ENCODE measurements around the gene CHTOP. TPM values are rescaled to one million over a fixed set of nuclear protein-coding genes. Genes with fewer than 3 reads are reported as not detected.

The CHTOP gene
- total RNA-seq, 1 donor from 2014 or later: 114 TPM

- Mint-ChIP-seq H3K27me3 (ENCODE audit: low read depth) (no peaks in the 10 kb centered on the region), H3K36me3 (peaks cover 3% of the 10 kb centered on the region), H3K9me3 (no peaks in the 10 kb centered on the region), H3K4me1 (peaks cover 35% of the 10 kb centered on the region), H3K4me3 (no peak overlapping the region), H3K27ac (peak overlapping the region; percentile 56)
- no peak for TF ChIP-seq CTCF (IDR thresholded peaks at IDR 0.05; ENCODE audit: unreplicated experiment)
- no peak for DNase-seq (ENCODE audit: low spot score in 2 of 2, unreplicated experiment in 2 of 2)
These were observed 3.9 kb upstream of the CHTOP start for GRCh38 chr1:153629971-153630370.

GRCh38 chr1:153630384-153630783, 3.5 kb upstream of the CHTOP start:
- Mint-ChIP-seq H3K27me3 (ENCODE audit: low read depth) (no peaks in the 10 kb centered on the region), H3K4me3 (no peak overlapping the region), H3K9me3 (no peaks in the 10 kb centered on the region), H3K4me1 (peaks cover 32% of the 10 kb centered on the region), H3K36me3 (peaks cover 3% of the 10 kb centered on the region), H3K27ac (peak overlapping the region; percentile 56)
- DNase-seq (ENCODE audit: low spot score in 2 of 2, unreplicated experiment in 2 of 2): no peak
- TF ChIP-seq CTCF (IDR thresholded peaks at IDR 0.05; ENCODE audit: unreplicated experiment): no peak

GRCh38 chr1:153631047-153632022, 2.5 kb upstream of the CHTOP start:
- peaks cover 5% of the 10 kb centered on the region for H3K36me3 Mint-ChIP-seq
- H3K9me3 Mint-ChIP-seq: no peaks in the 10 kb centered on the region
- H3K4me3 Mint-ChIP-seq: no peak overlapping the region
- TF ChIP-seq CTCF (IDR thresholded peaks at IDR 0.05; ENCODE audit: unreplicated experiment): no peak
- H3K27ac Mint-ChIP-seq: peak overlapping the region; percentile 69
- DNase-seq (ENCODE audit: low spot score in 2 of 2, unreplicated experiment in 2 of 2): no peak
- H3K4me1 Mint-ChIP-seq: peaks cover 28% of the 10 kb centered on the region
- no peaks in the 10 kb centered on the region for H3K27me3 Mint-ChIP-seq (ENCODE audit: low read depth)

- no peak for DNase-seq (ENCODE audit: low spot score in 2 of 2, unreplicated experiment in 2 of 2)
- Mint-ChIP-seq H3K27ac (peak overlapping the region; percentile 100), H3K4me3 (peak overlapping the region; percentile 87), H3K9me3 (no peaks in the 10 kb centered on the region), H3K4me1 (peaks cover 21% of the 10 kb centered on the region), H3K36me3 (peaks cover 21% of the 10 kb centered on the region), H3K27me3 (ENCODE audit: low read depth) (no peaks in the 10 kb centered on the region)
- no peak for TF ChIP-seq CTCF (IDR thresholded peaks at IDR 0.05; ENCODE audit: unreplicated experiment)
These were observed 609 bp upstream of the CHTOP start for GRCh38 chr1:153633161-153633753.

- no peak for DNase-seq (ENCODE audit: low spot score in 2 of 2, unreplicated experiment in 2 of 2)
- no peak for TF ChIP-seq CTCF (IDR thresholded peaks at IDR 0.05; ENCODE audit: unreplicated experiment)
- peak overlapping the region; percentile 78 for H3K27ac Mint-ChIP-seq
- H3K36me3 Mint-ChIP-seq: peaks cover 25% of the 10 kb centered on the region
- H3K9me3 Mint-ChIP-seq: no peaks in the 10 kb centered on the region
- H3K4me1 Mint-ChIP-seq: peaks cover 16% of the 10 kb centered on the region
- H3K4me3 Mint-ChIP-seq: peak overlapping the region; percentile 65
- no peaks in the 10 kb centered on the region for H3K27me3 Mint-ChIP-seq (ENCODE audit: low read depth)
These were observed 2.0 kb downstream of the CHTOP start for GRCh38 chr1:153635872-153636271.
